ENCODE results near the gene GREB1L. TPM values are rescaled to one million over a fixed set of nuclear protein-coding genes. Genes with fewer than 3 reads are reported as not detected.

GREB1L gene
- total and polyA plus RNA-seq, 10 of the 15 experiments (the other 5 are each of a cell fraction or from before 2014, with no cell fraction given), result under 0.01 to 0.11 (median 0.03) TPM; not detected in 1

GRCh38 chr18:21306368-21306767, 64.3 kb downstream of the GREB1L start:
- SMC1A ChIA-PET (ENCODE audit: uncharacterized antibody, unreplicated experiment), result no interaction called here
- TF ChIP-seq KLF5 (IDR thresholded peaks at IDR 0.05; ENCODE audit: partially characterized antibody), result no peak
- TF ChIP-seq RBBP5 (conservative IDR thresholded peaks at IDR 0.05), result no peak
- TF ChIP-seq TAF1 (IDR thresholded peaks at IDR 0.05; ENCODE audit: borderline replicate concordance, low read depth, low read length), result no peak
- no peak for TF ChIP-seq CBFB (IDR thresholded peaks at IDR 0.05; ENCODE audit: low read depth)
- TF ChIP-seq, protein P1, sequence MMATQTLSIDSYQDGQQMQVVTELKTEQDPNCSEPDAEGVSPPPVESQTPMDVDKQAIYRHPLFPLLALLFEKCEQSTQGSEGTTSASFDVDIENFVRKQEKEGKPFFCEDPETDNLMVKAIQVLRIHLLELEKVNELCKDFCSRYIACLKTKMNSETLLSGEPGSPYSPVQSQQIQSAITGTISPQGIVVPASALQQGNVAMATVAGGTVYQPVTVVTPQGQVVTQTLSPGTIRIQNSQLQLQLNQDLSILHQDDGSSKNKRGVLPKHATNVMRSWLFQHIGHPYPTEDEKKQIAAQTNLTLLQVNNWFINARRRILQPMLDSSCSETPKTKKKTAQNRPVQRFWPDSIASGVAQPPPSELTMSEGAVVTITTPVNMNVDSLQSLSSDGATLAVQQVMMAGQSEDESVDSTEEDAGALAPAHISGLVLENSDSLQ (IDR thresholded peaks at IDR 0.05), result no peak
- no peak for TF ChIP-seq SIX5 (IDR thresholded peaks at IDR 0.05; ENCODE audit: low read depth, low read length, severe bottlenecking)
- TF ChIP-seq RB1 (IDR thresholded peaks at IDR 0.05; ENCODE audit: borderline replicate concordance), result no peak
- H3K4me2 ChIP-seq (ENCODE audit: control insufficient read depth, insufficient read depth), result no peak overlapping the region
- H3K27me3 ChIP-seq (replicated peaks in 1 of 2; ENCODE audit: control insufficient read depth in 2 of 2, insufficient read depth in 2 of 2, low read length in 1 of 2), result no peaks in the 10 kb centered on the region; a peak in 1 of 4 replicates
- no TSS peak for BruUV-seq (replicated peaks)
- RAD21 ChIA-PET (ENCODE audit: unreplicated experiment), result no interaction called here
- H3K4me1 ChIP-seq (ENCODE audit: control insufficient read depth, insufficient read depth, low read length), result no peaks in the 10 kb centered on the region
- WGBS (ENCODE audit: insufficient coverage, insufficient replicate concordance, low lambda C conversion rate, missing lambda C conversion rate), result 0% methylated on average over 2 of the region's 2 CpGs
- POLR2A ChIA-PET, result no interaction called here
- H3K9me3 ChIP-seq (replicated peaks; ENCODE audit: control insufficient read depth, insufficient read depth, low read length), result no peaks in the 10 kb centered on the region
- ATAC-seq, result no peak
- H3K4me3 ChIP-seq, result no peak overlapping the region
- no peak for DNase-seq (ENCODE audit: low read depth, low spot score)
- in situ Hi-C loops (cut with MboI), result no loop called here
- CTCF ChIA-PET, result interaction anchor here (0.6 kb wide), 1 partner anchor 1697 kb away, joined by 3 read pairs; no protein-coding TSS in a partner anchor
- H3K9ac ChIP-seq (ENCODE audit: control insufficient read depth, insufficient read depth, low read length), result no peak overlapping the region
- H3K36me3 ChIP-seq (ENCODE audit: control insufficient read depth in 2 of 2, insufficient read depth in 2 of 2, low read length in 1 of 2), result no peaks in the 10 kb centered on the region
- H3K27ac ChIP-seq (ENCODE audit: control insufficient read depth, insufficient read depth), result no peak overlapping the region
- no peak overlapping the region for H2AFZ ChIP-seq (ENCODE audit: control insufficient read depth, low read depth, low read length)
- no peak for FAIRE-seq
- H4K20me1 ChIP-seq (ENCODE audit: control insufficient read depth, insufficient read depth), result no peaks in the 10 kb centered on the region
- intact Hi-C loops (cut with micrococcal nuclease; ENCODE audit: unreplicated experiment), result no loop called here
- H3K79me2 ChIP-seq (ENCODE audit: control insufficient read depth, insufficient read depth, low read length), result no peaks in the 10 kb centered on the region

GRCh38 chr18:21307578-21307977, 65.5 kb downstream of the GREB1L start:
- no peak overlapping the region for H3K9ac ChIP-seq (ENCODE audit: control insufficient read depth, insufficient read depth, low read length)
- H3K4me2 ChIP-seq (ENCODE audit: control insufficient read depth, insufficient read depth), result no peak overlapping the region
- H3K36me3 ChIP-seq (ENCODE audit: control insufficient read depth in 2 of 2, insufficient read depth in 2 of 2, low read length in 1 of 2), result no peaks in the 10 kb centered on the region
- intact Hi-C loops (cut with micrococcal nuclease; ENCODE audit: unreplicated experiment), result no loop called here
- H3K4me3 ChIP-seq, result no peak overlapping the region
- DNase-seq (ENCODE audit: low read depth, low spot score) (no peak), FAIRE-seq (no peak), ATAC-seq (no peak)
- RAD21 ChIA-PET (ENCODE audit: unreplicated experiment), result no interaction called here
- no peaks in the 10 kb centered on the region for H3K79me2 ChIP-seq (ENCODE audit: control insufficient read depth, insufficient read depth, low read length)
- no peaks in the 10 kb centered on the region; a peak in 1 of 4 replicates for H3K27me3 ChIP-seq (replicated peaks in 1 of 2; ENCODE audit: control insufficient read depth in 2 of 2, insufficient read depth in 2 of 2, low read length in 1 of 2)
- no TSS peak for BruUV-seq (replicated peaks)
- H2AFZ ChIP-seq (ENCODE audit: control insufficient read depth, low read depth, low read length), result no peak overlapping the region
- in situ Hi-C loops (cut with MboI), result no loop called here
- WGBS (ENCODE audit: insufficient coverage, insufficient replicate concordance, low lambda C conversion rate, missing lambda C conversion rate), result 20% methylated on average over 7 of the region's 7 CpGs
- H3K4me1 ChIP-seq (ENCODE audit: control insufficient read depth, insufficient read depth, low read length), result no peaks in the 10 kb centered on the region
- no peaks in the 10 kb centered on the region for H3K9me3 ChIP-seq (replicated peaks; ENCODE audit: control insufficient read depth, insufficient read depth, low read length)
- CTCF ChIA-PET, result no interaction called here
- POLR2A ChIA-PET, result no interaction called here
- H3K27ac ChIP-seq (ENCODE audit: control insufficient read depth, insufficient read depth), result no peak overlapping the region
- H4K20me1 ChIP-seq (ENCODE audit: control insufficient read depth, insufficient read depth), result no peaks in the 10 kb centered on the region
- SMC1A ChIA-PET (ENCODE audit: uncharacterized antibody, unreplicated experiment), result interaction anchor here (1.0 kb wide), 1 partner anchor 16 kb away, joined by 3 read pairs; no protein-coding TSS in a partner anchor
- no peak for TF ChIP-seq BRCA1 (IDR thresholded peaks at IDR 0.05; ENCODE audit: low read depth, low read length)
- no peak for TF ChIP-seq IKZF2 (IDR thresholded peaks at IDR 0.05)
- no peak for TF ChIP-seq CBFB (IDR thresholded peaks at IDR 0.05; ENCODE audit: low read depth)
- no peak for TF ChIP-seq NFIC (IDR thresholded peaks at IDR 0.05; ENCODE audit: low read depth, low read length)
- TF ChIP-seq, protein P2, sequence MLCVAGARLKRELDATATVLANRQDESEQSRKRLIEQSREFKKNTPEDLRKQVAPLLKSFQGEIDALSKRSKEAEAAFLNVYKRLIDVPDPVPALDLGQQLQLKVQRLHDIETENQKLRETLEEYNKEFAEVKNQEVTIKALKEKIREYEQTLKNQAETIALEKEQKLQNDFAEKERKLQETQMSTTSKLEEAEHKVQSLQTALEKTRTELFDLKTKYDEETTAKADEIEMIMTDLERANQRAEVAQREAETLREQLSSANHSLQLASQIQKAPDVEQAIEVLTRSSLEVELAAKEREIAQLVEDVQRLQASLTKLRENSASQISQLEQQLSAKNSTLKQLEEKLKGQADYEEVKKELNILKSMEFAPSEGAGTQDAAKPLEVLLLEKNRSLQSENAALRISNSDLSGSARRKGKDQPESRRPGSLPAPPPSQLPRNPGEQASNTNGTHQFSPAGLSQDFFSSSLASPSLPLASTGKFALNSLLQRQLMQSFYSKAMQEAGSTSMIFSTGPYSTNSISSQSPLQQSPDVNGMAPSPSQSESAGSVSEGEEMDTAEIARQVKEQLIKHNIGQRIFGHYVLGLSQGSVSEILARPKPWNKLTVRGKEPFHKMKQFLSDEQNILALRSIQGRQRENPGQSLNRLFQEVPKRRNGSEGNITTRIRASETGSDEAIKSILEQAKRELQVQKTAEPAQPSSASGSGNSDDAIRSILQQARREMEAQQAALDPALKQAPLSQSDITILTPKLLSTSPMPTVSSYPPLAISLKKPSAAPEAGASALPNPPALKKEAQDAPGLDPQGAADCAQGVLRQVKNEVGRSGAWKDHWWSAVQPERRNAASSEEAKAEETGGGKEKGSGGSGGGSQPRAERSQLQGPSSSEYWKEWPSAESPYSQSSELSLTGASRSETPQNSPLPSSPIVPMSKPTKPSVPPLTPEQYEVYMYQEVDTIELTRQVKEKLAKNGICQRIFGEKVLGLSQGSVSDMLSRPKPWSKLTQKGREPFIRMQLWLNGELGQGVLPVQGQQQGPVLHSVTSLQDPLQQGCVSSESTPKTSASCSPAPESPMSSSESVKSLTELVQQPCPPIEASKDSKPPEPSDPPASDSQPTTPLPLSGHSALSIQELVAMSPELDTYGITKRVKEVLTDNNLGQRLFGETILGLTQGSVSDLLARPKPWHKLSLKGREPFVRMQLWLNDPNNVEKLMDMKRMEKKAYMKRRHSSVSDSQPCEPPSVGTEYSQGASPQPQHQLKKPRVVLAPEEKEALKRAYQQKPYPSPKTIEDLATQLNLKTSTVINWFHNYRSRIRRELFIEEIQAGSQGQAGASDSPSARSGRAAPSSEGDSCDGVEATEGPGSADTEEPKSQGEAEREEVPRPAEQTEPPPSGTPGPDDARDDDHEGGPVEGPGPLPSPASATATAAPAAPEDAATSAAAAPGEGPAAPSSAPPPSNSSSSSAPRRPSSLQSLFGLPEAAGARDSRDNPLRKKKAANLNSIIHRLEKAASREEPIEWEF (IDR thresholded peaks at IDR 0.05; ENCODE audit: insufficient replicate concordance, low read depth, low read length), result no peak
- no peak for TF ChIP-seq HDAC2 (IDR thresholded peaks at IDR 0.05)
- TF ChIP-seq FOXK2 (IDR thresholded peaks at IDR 0.05), result no peak
- no peak for TF ChIP-seq PAX8 (IDR thresholded peaks at IDR 0.05)

Data from GM12878 (cell line).